GM12878 (cell line): Measurements from ENCODE around the gene WDFY4. TPM values are rescaled to one million over a fixed set of nuclear protein-coding genes. Genes with fewer than 3 reads are reported as not detected.

Experiments
- ATAC-seq: fragments of 200-7000 bp; cut with Tn5 transposase; 3 replicates; pipeline ENCODE4 v1.9.1; 2020; ENCODE audit warnings: mild to moderate bottlenecking, moderate library complexity
- BruUV-seq: library from RNA; stranded (reverse); fragments of 400-500 nt; replicated peaks from 2 replicates; lab custom pipeline; 2021; lab: Mats Ljungman, UMichigan
- CTCF ChIA-PET: fragments of 300-600 bp; sonication (Branson Sonifier 250); formaldehyde crosslinking; extraction: SDS; loops from one replicate; lab custom pipeline; 2021; ENCODE audit warnings: inconsistent platforms; lab: Yijun Ruan, JAX
- POLR2A ChIA-PET: fragments of 350-600 bp; formaldehyde crosslinking; extraction: SDS; loops from one replicate; lab custom pipeline; 2021; ENCODE audit warnings: inconsistent platforms; lab: Charles Lee
- RAD21 ChIA-PET: fragments of 300-600 bp; sonication (Branson Sonifier 250); formaldehyde crosslinking; loops from one replicate; lab custom pipeline; 2023; ENCODE audit warnings: antibody characterized with exemption; ENCODE audit not compliant: unreplicated experiment; lab: Charles Lee
- SMC1A ChIA-PET: fragments of 300-600 bp; sonication (Branson Sonifier 250); formaldehyde crosslinking; loops from one replicate; lab custom pipeline; 2023; ENCODE audit not compliant: unreplicated experiment, uncharacterized antibody; lab: Charles Lee
- DNase-seq: peaks from one replicate; pipeline ENCODE4 v3.0.0-alpha.2; 2011; ENCODE audit warnings: low read depth, low spot score
- FAIRE-seq: peaks from 3 replicates; lab custom pipeline; 2011; peaks lifted over from hg19 to GRCh38; lab: Jason Lieb, UNC
- H2AFZ ChIP-seq: 2 replicates; pipeline ENCODE4 v1.6.0; 2011; ENCODE audit warnings: low read depth, low read length, control low read depth; ENCODE audit not compliant: control insufficient read depth
- H3K27ac ChIP-seq: 2 replicates; pipeline ENCODE4 v1.5.1; 2011; ENCODE audit warnings: control low read depth; ENCODE audit not compliant: control insufficient read depth, insufficient read depth
- H3K27me3 ChIP-seq, 2 experiments: replicated peaks in 1 of 2; 2 replicates each; pipeline versions ENCODE4 v1.6.0 to v1.6.1; 2011; ENCODE audit warnings: low read length in 1 of 2; ENCODE audit not compliant: control insufficient read depth in 2 of 2, insufficient read depth in 2 of 2
- H3K36me3 ChIP-seq, 2 experiments: 2 replicates each; pipeline ENCODE4 v1.5.1; 2011; ENCODE audit warnings: low read length in 1 of 2; ENCODE audit not compliant: control insufficient read depth in 2 of 2, insufficient read depth in 2 of 2
- H3K4me1 ChIP-seq: 2 replicates; pipeline ENCODE4 v1.6.1; 2011; ENCODE audit warnings: mild to moderate bottlenecking, low read length, moderate library complexity, mixed read lengths; ENCODE audit not compliant: control insufficient read depth, insufficient read depth
- H3K4me2 ChIP-seq: 2 replicates; pipeline ENCODE4 v1.6.0; 2011; ENCODE audit warnings: control low read depth; ENCODE audit not compliant: control insufficient read depth, insufficient read depth
- H3K4me3 ChIP-seq: fragments of 200-600 bp; sonication (generic); 2 replicates; pipeline ENCODE4 v1.5.1; 2016
- H3K79me2 ChIP-seq: 2 replicates; pipeline ENCODE4 v1.6.0; 2011; ENCODE audit warnings: low read length; ENCODE audit not compliant: control insufficient read depth, insufficient read depth
- H3K9ac ChIP-seq: 2 replicates; pipeline ENCODE4 v1.8.0; 2011; ENCODE audit warnings: low read length, control low read depth, mixed read lengths; ENCODE audit not compliant: control insufficient read depth, insufficient read depth
- H3K9me3 ChIP-seq: replicated peaks from 3 replicates; pipeline ENCODE4 v1.5.1; 2011; ENCODE audit warnings: mild to moderate bottlenecking, low read length; ENCODE audit not compliant: control insufficient read depth, insufficient read depth
- H4K20me1 ChIP-seq: 2 replicates; pipeline ENCODE4 v1.6.0; 2011; ENCODE audit not compliant: control insufficient read depth, insufficient read depth
- CHD4 ChIP-seq: fragments of 200-600 bp; sonication (generic); IDR thresholded peaks from 2 replicates; pipeline ENCODE4 v1.6.1; 2016; ENCODE audit warnings: mild to moderate bottlenecking
- CUX1 ChIP-seq: IDR thresholded peaks from 2 replicates; pipeline ENCODE4 v1.6.1; 2012; ENCODE audit warnings: improper control_type of control experiment, low read depth, low read length; ENCODE audit not compliant: insufficient replicate concordance
- MYB ChIP-seq: fragments of 150-350 bp; IDR thresholded peaks from 2 replicates; pipeline ENCODE4 v1.6.1; 2014; ENCODE audit warnings: mild to moderate bottlenecking, low read depth, low read length, borderline replicate concordance
- RFX5 ChIP-seq: IDR thresholded peaks from 2 replicates; pipeline ENCODE4 v1.6.1; 2011; ENCODE audit warnings: low read depth, low read length, improper control_type of control experiment
- WGBS: methylation state at CpG from one replicate; pipeline ENCODE4 v1.1.6; 2016; ENCODE audit warnings: low lambda C conversion rate; ENCODE audit not compliant: insufficient replicate concordance, insufficient coverage; ENCODE audit errors: missing lambda C conversion rate; 5-methylcytosine and 5-hydroxymethylcytosine counted together
- in situ Hi-C: fragments of 300-500 bp; cut with MboI; formaldehyde crosslinking; loops from 9 replicates; pipeline ENCODE4 v1.14.3; 2018; ENCODE audit warnings: mixed read lengths
- intact Hi-C: fragments of 100-400 bp; cut with micrococcal nuclease; formaldehyde crosslinking; loops from one replicate; pipeline ENCODE4 v1.14.2; 2022; ENCODE audit not compliant: unreplicated experiment
- polyA plus RNA-seq, 11 experiments: library from polyadenylated mRNA; depleted of rRNA in 4 of 11; unstranded in 6 of 11; stranded (reverse) in 5 of 11; fragments of >200 nt; fragmentation: Nextera tagmentation in 4 of 11; fragmentation: Illumina TruSeq in 1 of 11; extraction: Ambion mirVana in 4 of 11; extraction: Trizol in 1 of 11; gene quantifications; 1 replicate in 1 of 11; 2 replicates in 10 of 11; pipeline versions ENCODE4 v1.2.1 to v1.2.3, GENCODE V29; 2011 to 2016; ENCODE audit warnings: inconsistent platforms in 2 of 11, missing spikeins in 2 of 11, low read depth in 1 of 11
- total RNA-seq, 4 experiments: library from RNA; depleted of rRNA in 3 of 4; stranded (reverse); fragments of >200 nt in 3 of 4; fragmentation: Illumina TruSeq in 1 of 4; extraction: Trizol in 1 of 4; gene quantifications; 2 replicates each; pipeline versions ENCODE4 v1.2.1 to v1.2.3, GENCODE V29; 2013 to 2021

The WDFY4 gene
- total and polyA plus RNA-seq, 10 of the 15 experiments (the other 5 are each of a cell fraction or from before 2014, with no cell fraction given): 13.5 to 132 (median 47.3) TPM

DNA sequence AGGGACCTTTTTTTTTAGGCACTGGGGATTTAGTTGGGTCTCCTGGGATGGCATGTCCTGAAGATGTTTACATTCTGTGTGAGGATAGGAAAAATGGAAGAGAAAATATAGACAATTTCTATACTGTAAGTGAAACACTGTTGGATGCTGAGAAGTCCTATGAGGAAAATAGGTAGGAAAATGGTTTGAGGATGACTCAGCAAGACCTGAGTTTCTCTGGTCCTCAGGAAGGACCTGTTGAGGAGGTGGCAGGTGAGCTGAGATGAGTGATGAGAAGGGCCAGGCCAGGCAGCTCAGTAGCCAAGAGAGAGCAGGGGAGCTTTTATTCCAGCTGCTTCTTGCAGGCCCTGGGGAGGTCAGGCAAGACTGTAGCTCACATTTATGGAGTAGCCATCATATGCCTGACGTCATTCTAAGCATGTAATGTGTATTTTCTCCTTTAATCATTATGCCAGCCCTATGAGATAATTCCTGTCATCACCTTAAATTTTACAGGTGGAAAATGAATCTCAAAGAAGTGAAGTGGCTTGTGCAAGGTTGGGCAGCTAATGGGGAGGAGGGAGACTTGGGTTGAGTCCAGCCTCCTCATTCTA is 274.0 kb downstream of the WDFY4 start:
- H3K9me3 ChIP-seq: no peaks in the 10 kb centered on the region
- no peaks in the 10 kb centered on the region for H3K79me2 ChIP-seq
- ChIA-PET POLR2A (no interaction called here), CTCF (no interaction called here)
- peaks cover 18 to 33% of the 10 kb centered on the region in 2 experiments for H3K36me3 ChIP-seq
- H3K4me3 ChIP-seq: no peak overlapping the region
- no peaks in the 10 kb centered on the region for H4K20me1 ChIP-seq
- in situ Hi-C loops: no loop called here
- TF ChIP-seq RFX5 (no peak), CUX1 (no peak), MYB (no peak), CHD4 (no peak)
- TF ChIP-seq, all 136 proteins: peak for 0
- H3K9ac ChIP-seq: no peak overlapping the region
- WGBS: 100% methylated on average over 1 of the region's 1 CpG
- BruUV-seq: no TSS peak
- SMC1A ChIA-PET: no interaction called here
- intact Hi-C loops: no loop called here
- ATAC-seq: no peak
- no peak for FAIRE-seq
- H3K4me1 ChIP-seq: no peaks in the 10 kb centered on the region
- H3K27me3 ChIP-seq: no peaks in the 10 kb centered on the region
- RAD21 ChIA-PET: no interaction called here
- H2AFZ ChIP-seq: no peak overlapping the region
- H3K27ac ChIP-seq: no peak overlapping the region
- DNase-seq: no peak
- no peak overlapping the region for H3K4me2 ChIP-seq
